Astrocyte (in vitro differentiated cells and primary cell): ENCODE results near the gene GPER1.

ENCODE experiments used
- CTCF ChIP-seq: IDR thresholded peaks from 2 replicates; pipeline ENCODE4 v1.5.1; 2011; ENCODE audit warnings: low read depth, mild to moderate bottlenecking, inconsistent platforms, low read length, moderate library complexity; ENCODE audit not compliant: insufficient read depth
- EZH2 ChIP-seq: IDR thresholded peaks from 2 replicates; pipeline ENCODE4 v1.6.1; 2012; ENCODE audit warnings: mild to moderate bottlenecking, low read length, inconsistent platforms; ENCODE audit not compliant: insufficient read depth

GRCh38 chr7:1085266-1085665, 2.6 kb upstream of the GPER1 start:
- TF ChIP-seq CTCF: no peak
- TF ChIP-seq EZH2: no peak
